ENCODE measurements around the gene FHL2. TPM values are rescaled to one million over a fixed set of nuclear protein-coding genes. Genes with fewer than 3 reads are reported as not detected.

FHL2 gene
- total RNA-seq, 1 experiment from 2014 or later = 21.1 TPM

- no peak overlapping the region for H3K27ac Mint-ChIP-seq
- ChIA-PET CTCF (no interaction called here), POLR2A (interaction anchor here (0.5 kb wide), 1 partner anchor 12 kb away, joined by 3 read pairs; no protein-coding TSS in a partner anchor)
- peaks cover 25% of the 10 kb centered on the region for H3K27me3 Mint-ChIP-seq (ENCODE audit: low read depth)
- DNase-seq (ENCODE audit: low spot score) = no peak
- peaks cover 10% of the 10 kb centered on the region; the same call in 1 of the 2 replicates for H3K36me3 Mint-ChIP-seq
- no peak overlapping the region for H3K4me3 Mint-ChIP-seq
- H3K4me1 Mint-ChIP-seq = peaks cover 16% of the 10 kb centered on the region
- no peak for ATAC-seq
- peaks cover 4% of the 10 kb centered on the region for H3K9me3 Mint-ChIP-seq
- no peak for TF ChIP-seq NR1H2 (CRISPR knock-in tag; IDR thresholded peaks at IDR 0.05)
- TF ChIP-seq ZNF532 (CRISPR knock-in tag; IDR thresholded peaks at IDR 0.05; ENCODE audit: borderline replicate concordance) = no peak
- TF ChIP-seq TEAD1 (CRISPR knock-in tag; IDR thresholded peaks at IDR 0.05) = no peak
- TF ChIP-seq CDX4 (CRISPR knock-in tag; IDR thresholded peaks at IDR 0.05; ENCODE audit: borderline replicate concordance) = no peak
- no peak for TF ChIP-seq PRDM15 (CRISPR knock-in tag; IDR thresholded peaks at IDR 0.05)
- TF ChIP-seq ZNF281 (CRISPR knock-in tag; IDR thresholded peaks at IDR 0.05) = no peak
- TF ChIP-seq USF2 (CRISPR knock-in tag; IDR thresholded peaks at IDR 0.05) = no peak
- TF ChIP-seq ATF3 (CRISPR knock-in tag; conservative IDR thresholded peaks at IDR 0.05) = no peak
- no peak for TF ChIP-seq E2F1 (CRISPR knock-in tag; IDR thresholded peaks at IDR 0.05)
- TF ChIP-seq NR3C1 (CRISPR knock-in tag; conservative IDR thresholded peaks at IDR 0.05; ENCODE audit: low read depth) = no peak
- TF ChIP-seq ZNF512 (CRISPR knock-in tag; IDR thresholded peaks at IDR 0.05; ENCODE audit: borderline replicate concordance) = no peak
- no peak for TF ChIP-seq SP1 (CRISPR knock-in tag; conservative IDR thresholded peaks at IDR 0.05)
- no peak for TF ChIP-seq STAT6 (CRISPR knock-in tag; conservative IDR thresholded peaks at IDR 0.05; ENCODE audit: low read depth)
- TF ChIP-seq IRF1 (CRISPR knock-in tag; IDR thresholded peaks at IDR 0.05) = no peak
- no peak for TF ChIP-seq NFE2L1 (CRISPR knock-in tag; IDR thresholded peaks at IDR 0.05)
- no peak for TF ChIP-seq ELF4 (CRISPR knock-in tag; IDR thresholded peaks at IDR 0.05; ENCODE audit: low read depth)
- TF ChIP-seq TCF7 (CRISPR knock-in tag; IDR thresholded peaks at IDR 0.05; ENCODE audit: low read depth) = no peak
Measured at GRCh38 chr2:105395691-105396090, 3.2 kb downstream of the FHL2 start.

Measured in WTC11 (cell line).